Mesenteric fat pad (tissue), 1 donor: ENCODE data around the gene PLPP2. TPM values are rescaled to one million over a fixed set of nuclear protein-coding genes. Genes with fewer than 3 reads are reported as not detected.

Experiments
- DNase-seq: peaks from one replicate; pipeline ENCODE4 v3.0.0-alpha.2; 2020; ENCODE audit warnings: low spot score
- total RNA-seq: library from RNA; stranded (reverse); fragmentation: NEBNext Ultra II Directional; extraction: Animal tissue kit (Norgen Biotek cat#: 25700); gene quantifications from one replicate; pipeline ENCODE4 v1.2.1, GENCODE V29; 2021
- donor health status: DM: yes; HTN: yes; CAD: no.

PLPP2 gene
- total RNA-seq, 1 donor from 2014 or later, result 7.9 TPM

DNA sequence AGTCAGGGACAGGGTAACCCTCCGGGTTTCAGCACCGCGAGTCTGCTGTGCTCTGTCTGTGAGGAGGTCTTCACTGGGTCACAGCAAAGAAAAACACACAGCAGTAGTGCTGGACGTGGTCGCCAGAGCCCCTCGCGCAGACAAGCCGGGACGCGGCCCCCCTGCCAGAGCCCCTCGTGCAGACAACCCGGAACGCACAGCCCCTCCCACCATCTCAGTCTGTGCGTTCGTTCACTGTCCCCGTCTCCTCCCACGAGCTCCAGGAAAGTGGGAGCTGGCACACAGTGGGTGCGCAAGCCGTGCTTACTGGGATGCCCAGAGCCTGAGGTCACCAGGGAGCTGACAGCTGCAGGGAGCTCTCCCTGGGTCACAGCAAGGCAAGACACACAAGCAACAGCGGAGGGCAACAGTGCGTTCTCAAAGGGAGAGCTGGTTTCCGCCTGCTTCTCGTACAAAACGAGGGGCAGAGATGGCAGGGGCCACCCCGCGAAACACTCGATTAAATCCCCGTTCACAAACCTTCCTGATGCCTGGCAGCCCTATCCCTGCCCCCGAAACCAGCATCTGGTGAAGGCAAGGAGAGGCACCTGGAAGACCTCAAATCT, 3.2 kb upstream of the PLPP2 start:
- DNase-seq, result no peak

DNA sequence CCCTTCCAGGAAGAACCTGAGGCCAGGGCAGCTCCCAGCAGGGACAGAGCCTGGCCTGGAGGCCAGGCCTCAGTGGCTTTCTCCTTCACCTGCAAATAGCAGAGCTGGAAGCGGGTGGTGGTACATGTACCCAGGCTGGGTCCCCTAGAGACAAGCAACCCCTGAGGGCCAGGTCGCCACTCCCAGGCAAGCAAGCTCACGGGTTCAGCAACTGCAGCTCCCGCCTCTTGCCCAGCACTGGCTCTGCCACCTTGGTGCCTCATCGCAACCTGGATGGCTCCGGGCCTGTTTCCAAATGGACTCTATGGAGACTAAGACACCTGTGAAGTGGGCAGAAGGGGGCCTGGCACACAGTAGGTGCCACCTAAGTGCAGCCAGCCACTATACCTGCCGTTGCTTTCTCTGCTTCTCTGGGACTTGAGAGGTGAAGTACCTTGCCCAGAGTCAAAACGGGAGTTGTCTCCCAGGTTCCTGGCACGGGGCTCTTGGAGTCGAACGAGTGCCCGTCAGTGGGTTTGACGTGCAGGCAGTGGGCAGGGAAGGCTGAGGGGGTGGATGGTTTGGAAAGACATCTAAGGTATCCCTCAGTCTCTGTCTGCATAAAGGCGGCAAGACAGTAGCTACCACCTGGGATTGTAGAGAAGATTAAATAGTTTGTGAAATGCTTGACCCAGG, 2.4 kb upstream of the PLPP2 start:
- DNase-seq, result peak; percentile 78

DNA sequence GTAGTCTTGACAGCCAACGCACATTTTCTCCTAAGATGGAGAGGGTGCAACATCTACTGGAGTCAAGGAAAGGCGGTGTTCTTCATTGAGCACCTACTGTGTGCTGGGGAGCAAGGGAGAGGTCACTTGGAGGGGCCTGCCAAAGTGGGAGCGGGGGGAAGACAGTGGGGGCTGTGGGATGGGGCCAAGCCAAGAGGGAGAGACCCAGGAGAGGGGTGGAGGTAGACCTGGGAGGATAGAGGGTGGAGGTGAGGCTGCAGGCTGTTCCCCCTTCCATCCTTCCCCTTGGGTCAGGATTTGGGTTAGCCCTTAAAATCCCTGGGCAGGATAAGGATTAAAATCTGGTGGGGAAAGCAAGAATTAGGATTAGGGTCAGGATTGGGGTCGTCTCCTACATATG, 1.7 kb upstream of the PLPP2 start:
- no peak for DNase-seq

DNA sequence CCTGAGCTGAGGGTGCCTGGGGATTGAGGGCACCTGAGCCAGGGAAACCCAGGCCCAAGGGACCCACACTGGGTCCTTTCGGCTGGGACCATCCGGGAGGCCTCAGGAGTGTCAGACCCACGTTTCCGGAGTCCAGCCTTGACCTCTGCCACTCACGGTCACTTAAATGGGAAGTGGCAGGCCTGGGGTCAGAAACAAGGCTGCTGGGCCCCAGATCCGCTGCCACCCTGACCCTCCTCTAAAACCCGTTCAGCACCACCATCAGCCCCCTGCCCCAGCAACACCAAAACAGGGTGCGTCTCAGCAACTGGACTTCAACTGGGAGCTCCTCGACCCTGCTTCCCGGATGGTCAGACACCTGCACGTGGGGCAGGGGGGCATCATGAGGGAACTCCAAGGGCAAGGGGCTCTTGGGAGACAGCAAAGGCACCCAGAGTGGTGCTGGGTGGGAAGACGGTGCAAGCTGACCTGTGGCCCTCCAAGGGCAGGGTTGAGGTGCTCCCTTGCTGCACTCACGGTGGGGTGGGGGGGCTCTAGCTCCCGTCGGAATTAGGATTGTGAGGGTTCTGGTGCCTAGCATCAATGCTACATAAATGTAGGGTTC, 1.2 kb upstream of the PLPP2 start:
- DNase-seq, result no peak

DNA sequence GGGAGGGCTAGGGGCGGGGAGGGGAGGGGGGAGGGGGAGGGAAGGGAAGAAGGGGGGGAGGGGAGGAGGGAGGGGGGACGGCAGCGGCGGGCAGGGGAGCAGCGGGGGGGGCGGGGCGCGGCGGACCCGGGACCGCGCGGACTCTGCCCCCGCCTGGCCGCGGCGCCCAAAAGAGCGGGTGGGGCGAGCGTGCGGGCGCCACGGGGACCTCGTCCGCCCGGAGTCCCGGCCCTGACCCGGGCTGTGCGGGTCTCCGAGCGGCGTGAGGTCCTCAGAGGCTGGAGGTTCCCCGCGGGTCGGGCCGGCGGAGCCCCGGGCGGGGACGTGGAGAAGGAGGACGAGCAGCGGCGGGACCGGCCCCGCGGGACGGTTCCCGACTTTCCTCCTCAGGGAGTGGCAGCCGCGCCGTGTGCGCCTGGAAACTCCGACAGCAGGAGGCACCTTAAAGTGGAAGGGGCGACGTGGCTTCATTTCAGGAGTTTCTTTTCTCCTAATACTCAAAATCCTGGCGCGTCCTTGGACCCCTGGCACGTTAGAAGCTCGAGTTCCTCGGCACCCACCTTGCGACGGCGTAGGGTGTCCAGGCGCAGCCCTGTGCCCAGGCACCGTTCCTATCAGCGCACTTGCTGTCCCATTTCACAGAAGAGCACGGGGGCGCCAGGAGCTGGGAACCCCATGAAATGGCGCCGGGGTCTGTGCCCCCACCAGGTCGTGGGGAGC, 518 bp upstream of the PLPP2 start:
- DNase-seq, result no peak

DNA sequence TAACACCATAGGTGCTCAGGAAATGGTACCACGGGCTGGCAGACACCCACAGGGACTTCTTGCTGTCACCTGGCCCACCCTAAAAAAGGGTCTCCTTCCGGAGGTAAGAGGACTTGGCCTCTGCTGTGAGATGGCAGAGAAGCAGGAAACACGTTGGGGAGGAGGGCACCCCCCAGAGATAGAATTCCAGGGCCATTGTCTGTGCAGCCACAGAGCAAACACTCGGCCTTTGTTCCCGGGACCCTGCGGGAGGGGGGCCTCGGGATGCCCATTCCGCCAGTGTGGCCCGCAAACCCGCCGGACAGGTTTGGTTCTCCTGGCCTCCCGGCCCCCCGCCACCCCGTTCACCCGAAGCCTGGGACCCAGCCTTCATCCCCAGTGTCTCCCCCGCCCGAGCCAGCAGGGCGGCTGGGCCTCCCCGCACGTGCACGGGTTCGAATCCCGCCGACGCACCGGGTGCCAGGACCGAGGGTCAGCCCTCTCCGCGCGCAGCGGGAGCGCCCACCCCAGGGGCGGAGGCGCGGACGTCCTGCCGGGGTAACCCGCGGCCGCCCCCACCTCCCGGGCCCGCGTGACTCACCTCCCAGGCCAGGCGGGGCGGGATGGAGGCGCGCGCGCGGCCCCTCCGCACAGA, 714 bp downstream of the PLPP2 start:
- DNase-seq, result peak; percentile 86

DNA sequence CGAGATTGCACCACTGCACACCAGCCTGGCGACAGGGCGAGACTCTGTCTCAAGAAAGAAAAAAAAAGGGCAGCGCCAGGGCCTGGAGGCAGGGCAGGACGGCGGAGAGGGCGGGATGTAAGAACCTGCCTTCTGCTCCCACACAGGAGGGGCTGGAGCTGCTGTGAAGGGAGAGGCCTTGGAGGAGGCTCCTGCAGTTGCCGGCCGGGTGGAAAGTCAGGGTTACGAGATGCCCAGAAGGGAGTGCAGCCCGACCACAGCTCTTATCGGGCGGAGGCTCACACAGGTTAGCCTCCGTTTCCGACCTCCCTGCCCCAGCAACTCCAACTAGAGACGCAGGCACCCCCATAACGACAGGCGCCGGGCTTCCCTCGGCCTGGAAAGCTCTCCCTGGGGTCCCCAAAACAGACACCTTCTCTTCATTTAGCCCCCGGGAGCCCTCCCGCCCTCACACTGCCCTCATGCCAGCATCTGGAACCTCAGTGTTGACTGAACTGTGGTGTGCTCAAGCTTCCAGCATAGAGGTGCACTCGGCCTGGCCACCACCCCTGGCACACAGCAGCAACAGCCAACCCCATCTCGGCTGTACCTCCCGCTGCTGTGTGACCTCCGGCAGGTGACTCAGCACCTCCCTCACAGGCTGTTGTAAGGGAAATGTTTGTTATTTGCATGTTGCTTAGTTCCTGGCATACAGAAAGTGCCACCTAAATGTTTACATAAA, 1.4 kb downstream of the PLPP2 start:
- DNase-seq, result peak; percentile 86

DNA sequence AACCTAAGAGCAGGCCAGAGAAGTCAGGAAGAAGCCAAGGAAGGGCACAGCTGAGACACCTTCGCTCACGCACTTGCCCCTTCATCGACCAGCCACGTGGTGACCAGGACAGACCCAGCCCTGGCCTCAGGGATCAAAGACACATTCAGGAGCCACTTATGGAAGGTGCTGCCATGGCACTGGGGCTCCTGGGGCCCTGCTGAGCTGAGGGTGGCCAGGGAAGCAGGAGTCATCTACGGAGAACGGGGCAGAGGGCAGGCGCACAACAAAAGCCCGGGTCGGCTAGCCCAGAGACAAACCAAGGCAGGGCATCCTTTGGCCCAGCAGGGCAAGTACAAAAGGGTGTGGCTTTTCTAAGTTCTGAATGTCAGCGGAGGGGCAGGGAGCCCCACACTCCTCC, 2.3 kb downstream of the PLPP2 start:
- peak; percentile 87 for DNase-seq

DNA sequence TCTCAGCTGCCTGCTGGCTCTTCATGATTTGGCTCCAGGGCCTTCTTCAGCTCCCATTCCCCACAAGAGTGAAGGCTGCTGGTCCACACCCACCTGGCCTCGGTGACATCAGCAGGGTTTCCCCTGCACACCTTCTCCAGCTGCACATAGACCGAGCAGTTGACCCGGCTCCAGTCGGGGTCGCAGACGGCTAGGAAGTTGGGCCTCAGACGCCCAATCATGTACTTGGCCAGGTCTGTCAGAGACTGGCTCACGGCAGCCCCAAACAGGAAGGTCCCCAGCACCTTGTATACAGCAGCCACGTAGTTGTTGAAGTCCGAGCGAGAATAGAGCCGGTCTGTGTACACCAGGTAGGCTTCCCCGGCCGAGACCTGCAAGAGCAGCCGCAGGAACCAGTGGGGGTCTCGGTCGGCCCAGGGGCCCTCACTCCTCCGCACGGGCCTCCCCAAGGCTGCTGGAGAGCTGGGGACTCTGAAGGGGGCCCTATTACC, 3.8 kb downstream of the PLPP2 start:
- DNase-seq, result peak; percentile 88

DNA sequence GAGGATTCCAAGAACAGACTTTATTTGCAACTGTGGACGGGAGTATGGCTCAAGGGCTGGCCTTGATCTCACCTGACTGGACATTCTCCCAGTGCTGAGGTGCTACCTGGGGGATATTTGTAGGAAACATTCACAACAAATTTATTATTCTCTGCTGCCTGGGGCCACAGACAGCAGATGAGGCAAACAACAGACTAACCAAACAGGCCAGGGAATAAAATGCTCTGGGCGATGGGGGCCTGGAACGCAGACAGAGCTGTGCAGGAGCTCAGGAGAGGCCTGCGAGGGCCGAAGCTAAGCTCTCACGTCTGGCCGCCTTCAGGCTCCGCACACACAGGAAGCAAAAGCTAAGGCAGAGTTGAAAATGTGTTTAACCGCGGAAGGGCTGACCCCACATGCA, 7.8 kb downstream of the PLPP2 start:
- peak; percentile 49 for DNase-seq

DNA sequence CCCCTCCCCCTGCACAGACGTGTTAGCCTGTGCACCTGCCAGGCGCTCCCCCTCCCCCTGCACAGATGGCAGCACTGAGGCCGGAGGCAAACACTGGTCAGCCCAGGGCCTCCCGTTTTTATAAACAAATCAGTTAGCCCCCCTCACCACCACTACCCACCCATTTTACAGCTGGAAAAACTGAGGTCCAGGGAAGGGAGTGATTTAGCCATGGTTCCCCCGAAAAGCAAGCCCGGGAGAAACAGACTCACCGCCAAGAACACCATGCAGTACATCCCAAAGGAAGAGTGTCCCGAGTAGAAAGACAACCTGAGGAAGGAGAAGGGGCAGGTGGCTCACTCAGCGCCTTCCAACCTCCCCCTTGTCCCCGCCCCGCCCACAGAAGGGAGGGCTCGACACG, 8.7 kb downstream of the PLPP2 start:
- DNase-seq, result no peak

DNA sequence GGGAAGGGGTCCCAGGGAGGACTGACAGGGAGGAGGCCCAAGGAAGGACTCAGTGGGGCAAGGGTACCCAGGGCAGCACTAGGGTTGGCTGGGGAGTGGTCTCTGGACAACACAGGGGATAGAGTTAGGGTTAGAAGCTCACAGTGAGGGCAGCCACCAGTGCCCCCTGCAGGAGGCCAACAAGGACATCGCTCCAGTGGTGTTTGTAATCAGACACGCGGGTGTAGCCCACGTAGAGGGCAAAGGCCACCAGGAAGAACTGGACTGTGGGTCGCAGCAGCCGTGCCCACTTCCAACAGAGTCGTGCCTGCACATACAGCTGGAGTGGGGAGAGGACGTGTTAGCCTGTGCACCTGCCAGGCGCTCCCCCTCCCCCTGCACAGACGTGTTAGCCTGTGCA, 9.2 kb downstream of the PLPP2 start:
- no peak for DNase-seq

DNA sequence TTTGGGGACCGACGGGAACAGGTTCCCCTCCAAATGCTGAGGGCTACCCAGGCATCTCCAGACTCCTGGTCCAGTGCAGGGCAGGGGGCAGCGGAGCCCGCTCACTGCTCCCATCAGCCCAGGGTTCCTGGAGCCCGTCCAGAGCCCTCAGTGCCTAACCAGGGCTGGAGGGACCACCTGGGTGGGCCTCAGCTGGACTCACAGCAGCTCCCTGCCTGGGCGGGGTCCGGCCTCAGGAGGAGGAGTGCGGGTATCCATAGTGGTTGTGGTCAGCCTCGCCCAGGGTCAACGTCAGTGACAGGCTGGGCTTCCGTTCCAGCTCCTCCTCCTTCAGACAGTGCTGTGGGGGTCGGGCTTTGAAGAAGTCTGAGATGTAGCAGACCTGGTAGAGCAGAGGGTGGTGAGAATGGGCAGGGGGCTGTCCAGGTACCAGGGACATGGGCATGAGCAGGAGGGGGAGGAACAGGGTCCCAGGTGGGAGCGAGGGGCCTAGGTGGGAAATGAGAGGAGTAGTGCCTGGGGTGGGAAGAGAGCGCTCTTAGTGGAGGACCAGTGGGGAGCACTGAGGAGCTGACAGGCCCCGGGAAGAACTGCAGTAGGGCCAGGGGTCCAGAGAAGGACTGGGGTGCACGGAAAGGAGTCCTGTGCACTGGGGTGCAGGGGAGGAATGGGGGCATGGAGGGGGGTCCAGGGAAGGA, 9.9 kb downstream of the PLPP2 start:
- DNase-seq, result no peak

DNA sequence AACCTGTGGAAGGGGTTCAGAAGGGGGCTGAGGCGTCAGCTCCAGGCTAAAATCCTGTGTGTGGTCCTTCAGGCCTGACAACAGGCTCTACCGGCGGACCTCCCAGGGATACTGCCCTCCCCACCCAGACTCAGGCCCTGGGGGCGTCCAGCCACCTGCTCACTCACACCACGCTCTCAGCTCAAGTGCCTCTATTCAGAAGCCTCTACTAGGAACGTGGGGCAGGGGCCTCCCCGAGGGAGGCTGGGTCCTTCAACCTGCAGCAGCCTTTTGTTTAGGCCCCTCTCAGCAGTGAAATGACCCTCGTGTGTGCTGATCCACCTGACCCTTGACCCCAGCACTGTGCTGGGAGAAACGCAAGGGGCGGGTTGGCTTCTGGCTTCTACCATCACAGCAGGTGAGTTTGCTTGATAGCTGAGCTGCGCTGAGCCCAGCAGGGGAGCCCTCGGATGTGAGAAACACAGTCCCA, 10.6 kb downstream of the PLPP2 start:
- DNase-seq, result no peak

DNA sequence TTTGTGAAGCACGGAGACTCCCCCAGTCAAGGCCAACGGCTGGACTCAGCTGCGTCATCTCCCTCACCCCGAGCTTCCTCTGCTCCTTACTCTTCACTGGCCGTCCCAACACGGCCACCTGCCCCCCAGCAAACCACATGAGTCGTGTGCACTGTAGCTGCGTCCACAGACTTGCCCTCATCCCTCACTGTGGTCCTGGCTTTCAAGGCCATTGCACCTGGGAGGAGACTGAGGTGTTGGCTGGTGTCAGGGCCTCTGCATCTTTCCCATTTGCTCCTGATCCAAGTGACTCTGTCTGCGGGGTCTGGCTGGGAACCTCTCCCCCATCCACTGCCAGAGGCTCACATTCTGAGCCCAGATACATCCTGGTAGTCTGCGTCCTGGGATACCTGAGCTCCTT, 11.5 kb downstream of the PLPP2 start:
- DNase-seq, result no peak

DNA sequence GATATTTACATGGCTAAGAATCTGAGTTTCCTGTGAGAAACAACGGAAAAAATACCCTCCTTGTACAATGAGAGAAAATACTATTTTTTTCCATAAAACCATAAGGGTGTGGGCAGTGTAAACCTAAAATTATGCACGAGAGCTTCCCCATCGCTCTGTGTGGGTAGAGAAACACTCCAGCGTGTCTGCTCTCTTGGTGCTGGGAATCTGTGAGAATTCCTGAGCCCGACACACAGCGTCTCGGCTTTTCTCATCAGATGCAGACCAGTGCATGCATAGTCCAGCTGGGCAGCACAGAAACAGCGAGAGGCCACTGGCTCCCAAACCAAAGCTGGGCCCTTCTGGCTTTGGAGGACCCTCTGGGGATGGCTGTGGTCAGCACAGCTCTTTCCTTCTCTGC, 12.0 kb downstream of the PLPP2 start:
- no peak for DNase-seq

DNA sequence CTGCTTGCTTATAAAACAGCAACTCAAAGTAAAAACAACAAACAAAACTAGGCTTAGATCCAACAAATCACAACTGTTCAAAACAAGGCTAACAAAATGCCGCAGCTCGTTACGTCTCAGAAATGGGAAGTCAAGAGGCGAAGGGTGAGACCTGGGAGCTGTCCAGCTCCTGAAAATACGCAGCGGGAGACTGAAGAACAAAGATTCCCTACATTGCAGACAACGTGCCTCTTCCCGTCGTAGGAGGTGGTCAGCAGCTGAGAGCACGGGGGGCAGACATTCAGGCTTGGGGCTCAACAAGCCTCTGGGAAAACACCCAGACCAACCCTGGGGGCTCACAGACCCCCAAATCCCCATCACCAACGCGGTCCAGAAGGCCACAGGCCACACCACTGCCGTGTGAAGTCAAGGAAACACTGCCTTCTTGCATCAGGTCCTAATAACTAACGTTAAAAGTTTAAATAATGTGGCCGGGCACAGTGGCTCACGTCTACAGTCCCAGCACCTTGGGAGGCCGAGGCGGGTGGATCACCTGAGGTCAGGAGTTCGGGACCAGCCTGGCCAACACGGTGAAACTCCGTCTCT, 13.5 kb downstream of the PLPP2 start:
- no peak for DNase-seq

DNA sequence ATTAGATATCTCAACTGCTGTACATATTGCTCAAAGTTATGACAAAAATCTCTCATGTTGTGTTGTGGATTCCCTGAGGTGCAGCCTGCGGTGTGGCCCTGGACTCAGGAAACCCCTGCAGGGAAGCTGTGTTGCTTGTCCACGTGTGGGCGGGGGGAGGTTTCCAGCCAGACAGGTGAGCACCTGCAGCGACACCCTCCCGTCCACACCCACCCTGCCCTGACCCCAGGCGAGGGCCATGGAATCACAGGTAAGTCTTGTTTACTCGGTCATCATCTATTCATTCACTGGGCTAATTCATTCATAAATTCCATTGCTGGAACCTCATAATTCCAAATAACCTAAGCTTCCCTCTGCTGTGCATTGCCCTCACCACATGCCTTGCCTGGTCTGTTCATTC, 14.1 kb downstream of the PLPP2 start:
- DNase-seq, result no peak

DNA sequence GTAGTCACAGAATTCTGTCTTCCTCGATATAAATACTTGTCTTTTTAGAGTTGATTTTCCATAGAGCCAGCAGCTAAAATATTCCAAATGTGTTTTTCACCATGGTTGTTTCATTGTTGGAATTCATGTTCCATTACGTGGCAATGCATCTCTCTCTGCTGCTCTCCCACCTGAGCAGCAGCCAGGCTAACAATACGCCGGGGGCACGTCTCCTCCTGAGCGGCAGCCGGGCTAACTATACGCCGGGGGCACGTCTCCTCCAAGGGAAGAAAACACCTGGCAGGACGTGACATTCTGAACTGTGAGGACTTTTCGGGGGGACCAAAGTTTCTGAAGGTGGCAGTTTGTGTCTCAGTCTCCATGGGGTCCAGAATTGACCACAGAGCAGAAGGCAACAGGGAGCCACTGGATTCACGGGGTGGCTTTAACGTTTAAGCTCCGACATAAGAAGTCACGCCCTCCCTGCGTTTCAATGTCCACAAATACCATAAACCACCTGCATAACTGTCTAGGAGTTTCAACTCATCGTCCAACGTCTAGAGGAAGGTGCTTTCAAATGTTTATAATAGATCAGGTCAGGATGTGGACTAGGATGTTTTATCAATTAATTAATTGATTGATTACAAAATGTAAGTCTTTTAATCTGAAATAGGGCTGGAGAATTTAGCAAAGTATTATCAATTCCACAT, 15.1 kb downstream of the PLPP2 start:
- no peak for DNase-seq
